GM20000 (cell line): ENCODE measurements around the gene AP4B1.
A peak's percentile ranks its signal among the peaks of the same experiment; 100 is the strongest.
"Not testable (repeated sequence)": the region's sequence is repeated elsewhere in the genome, so short reads cannot be mapped to it uniquely, and the experiment has no call there.

Experiments
- DNase-seq: peaks from one replicate; pipeline ENCODE4 v3.0.0; 2012; ENCODE audit warnings: low spot score
- TF ChIP-seq, protein P1 (sequence below): IDR thresholded peaks from 2 replicates; pipeline ENCODE4 v1.5.1; 2012; ENCODE audit warnings: mild to moderate bottlenecking, control low read depth; ENCODE audit errors: extremely low read depth, missing control alignments

The AP4B1 gene

DNA sequence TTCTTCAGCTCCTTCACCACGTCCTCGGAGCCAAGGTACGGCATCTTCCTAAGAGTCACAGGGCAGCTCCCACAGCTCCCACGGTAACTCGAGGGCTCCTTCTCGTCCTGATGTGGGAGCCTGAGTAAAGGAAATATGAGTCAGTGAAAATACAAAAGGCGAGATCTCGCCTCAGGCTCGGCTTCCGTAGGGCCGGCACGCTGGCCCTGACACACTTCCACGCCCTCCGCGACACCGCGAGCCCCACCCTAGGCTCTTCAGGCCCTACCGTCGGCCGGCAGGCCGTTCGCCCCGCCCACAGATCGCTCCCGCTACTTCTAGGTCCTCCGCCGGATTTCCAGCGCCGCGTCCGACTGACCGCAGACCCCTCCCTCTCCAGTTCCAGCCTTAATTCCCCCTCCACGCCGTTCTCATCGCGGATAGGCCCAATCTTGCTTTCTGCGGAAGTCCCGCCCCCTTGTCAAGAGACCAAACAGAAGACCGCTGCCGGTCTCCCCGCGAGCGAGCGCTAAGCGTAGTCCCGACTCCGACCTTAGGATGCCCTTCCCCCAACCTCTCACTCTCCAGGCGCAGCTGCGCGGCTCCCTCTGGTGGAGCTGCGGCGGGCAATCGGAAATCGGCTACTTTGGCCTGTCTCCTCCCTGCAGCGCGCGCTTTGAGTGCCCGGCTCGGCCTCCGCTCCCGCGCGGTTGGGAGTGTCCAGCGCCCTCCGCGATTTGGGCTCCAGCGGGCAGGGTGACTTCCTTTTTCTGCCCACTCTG is at the start of gene AP4B1, which contains the start of gene DCLRE1B:
Gene AP4B1, minus strand, starts transcription at position 126 of the 761 bp plus-strand sequence. Its CDS starts 82 bp downstream, at position 44.
Gene DCLRE1B, plus strand, starts transcription at position 653 of the 761 bp plus-strand sequence. CDS start 261 bp downstream, outside the sequence.
- peak; percentile 91 for DNase-seq
- TF ChIP-seq, protein P1, sequence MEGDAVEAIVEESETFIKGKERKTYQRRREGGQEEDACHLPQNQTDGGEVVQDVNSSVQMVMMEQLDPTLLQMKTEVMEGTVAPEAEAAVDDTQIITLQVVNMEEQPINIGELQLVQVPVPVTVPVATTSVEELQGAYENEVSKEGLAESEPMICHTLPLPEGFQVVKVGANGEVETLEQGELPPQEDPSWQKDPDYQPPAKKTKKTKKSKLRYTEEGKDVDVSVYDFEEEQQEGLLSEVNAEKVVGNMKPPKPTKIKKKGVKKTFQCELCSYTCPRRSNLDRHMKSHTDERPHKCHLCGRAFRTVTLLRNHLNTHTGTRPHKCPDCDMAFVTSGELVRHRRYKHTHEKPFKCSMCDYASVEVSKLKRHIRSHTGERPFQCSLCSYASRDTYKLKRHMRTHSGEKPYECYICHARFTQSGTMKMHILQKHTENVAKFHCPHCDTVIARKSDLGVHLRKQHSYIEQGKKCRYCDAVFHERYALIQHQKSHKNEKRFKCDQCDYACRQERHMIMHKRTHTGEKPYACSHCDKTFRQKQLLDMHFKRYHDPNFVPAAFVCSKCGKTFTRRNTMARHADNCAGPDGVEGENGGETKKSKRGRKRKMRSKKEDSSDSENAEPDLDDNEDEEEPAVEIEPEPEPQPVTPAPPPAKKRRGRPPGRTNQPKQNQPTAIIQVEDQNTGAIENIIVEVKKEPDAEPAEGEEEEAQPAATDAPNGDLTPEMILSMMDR = peak; percentile 69

DNA sequence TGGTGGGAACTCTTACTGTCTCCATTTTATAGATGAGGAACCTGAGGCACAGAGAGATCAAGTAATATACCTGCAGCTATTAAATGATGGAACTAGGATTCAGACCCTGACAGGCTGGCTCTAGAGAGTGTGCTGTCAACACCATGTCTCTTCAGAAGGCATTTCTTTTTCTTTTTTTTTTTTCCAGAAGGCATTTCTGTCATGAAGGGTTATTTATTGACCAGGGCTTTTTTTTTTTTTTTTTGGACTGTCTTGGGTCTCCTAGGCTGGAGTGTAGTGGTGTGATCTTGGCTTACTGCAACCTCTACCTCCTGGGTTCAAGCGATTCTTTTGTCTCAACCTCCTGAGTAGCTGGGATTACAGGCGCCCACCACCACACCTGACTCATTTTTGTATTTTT is 47.1 kb upstream of the AP4B1 start:
- TF ChIP-seq, protein P1 = no peak
- no peak for DNase-seq

DNA sequence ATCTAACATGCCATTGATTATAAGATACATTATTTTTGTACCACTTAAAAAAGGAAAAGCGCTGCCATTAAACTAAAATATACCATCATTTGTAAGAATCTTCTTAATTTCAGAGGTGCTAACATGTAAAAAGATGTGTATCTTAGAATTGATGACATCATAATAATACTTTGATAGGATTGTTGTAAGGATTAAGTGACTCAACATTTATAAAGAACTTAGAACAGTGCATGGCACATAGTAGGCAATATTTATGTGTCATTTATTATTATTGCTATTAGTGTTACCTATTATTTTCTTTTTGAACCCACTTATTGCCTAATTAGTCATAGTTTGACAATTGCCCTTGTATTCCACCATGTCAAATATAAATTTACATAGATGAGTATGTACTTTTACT is 46.3 kb upstream of the AP4B1 start:
- DNase-seq = no peak
- TF ChIP-seq, protein P1 = no peak

DNA sequence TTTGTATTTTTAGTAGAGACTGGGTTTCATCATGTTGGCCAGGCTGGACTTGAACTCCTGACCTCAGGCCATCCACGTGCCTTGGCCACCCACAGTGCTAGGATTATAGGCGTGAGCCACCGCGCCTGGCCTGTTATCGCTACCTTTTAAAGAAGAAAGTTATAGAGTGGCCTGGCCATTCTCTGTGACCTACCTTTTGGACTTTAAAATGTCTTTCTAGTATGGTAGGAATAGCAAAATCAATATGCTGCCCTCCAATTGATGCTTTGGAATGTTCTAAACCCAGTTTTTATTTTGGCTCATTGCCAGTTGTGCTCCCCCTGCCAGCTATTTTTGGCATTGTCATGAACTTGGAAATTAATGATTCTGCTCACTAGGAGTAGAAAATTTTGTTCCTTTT is 44.4 kb upstream of the AP4B1 start:
- TF ChIP-seq, protein P1 = no peak
- no peak for DNase-seq

DNA sequence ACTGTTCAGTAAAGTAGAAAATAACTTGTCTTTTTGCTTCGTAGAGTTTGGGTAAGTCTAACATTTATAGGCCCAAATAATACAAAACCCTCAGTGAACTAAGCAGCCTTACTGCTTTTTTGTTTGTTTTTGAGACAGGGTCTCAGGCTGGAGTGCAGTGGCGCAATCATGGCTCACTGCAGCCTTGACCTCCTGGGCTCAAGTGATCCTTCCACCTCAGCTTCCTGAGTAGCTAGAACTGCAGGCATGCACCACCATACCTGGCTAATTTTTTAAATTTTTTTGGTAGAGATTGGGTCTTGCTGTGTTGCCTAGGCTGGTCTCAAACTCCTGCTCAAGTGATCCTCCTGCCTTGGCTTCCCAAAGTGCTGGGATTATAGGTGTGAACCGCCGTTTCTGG is 43.6 kb upstream of the AP4B1 start:
- not testable (repeated sequence) for DNase-seq

DNA sequence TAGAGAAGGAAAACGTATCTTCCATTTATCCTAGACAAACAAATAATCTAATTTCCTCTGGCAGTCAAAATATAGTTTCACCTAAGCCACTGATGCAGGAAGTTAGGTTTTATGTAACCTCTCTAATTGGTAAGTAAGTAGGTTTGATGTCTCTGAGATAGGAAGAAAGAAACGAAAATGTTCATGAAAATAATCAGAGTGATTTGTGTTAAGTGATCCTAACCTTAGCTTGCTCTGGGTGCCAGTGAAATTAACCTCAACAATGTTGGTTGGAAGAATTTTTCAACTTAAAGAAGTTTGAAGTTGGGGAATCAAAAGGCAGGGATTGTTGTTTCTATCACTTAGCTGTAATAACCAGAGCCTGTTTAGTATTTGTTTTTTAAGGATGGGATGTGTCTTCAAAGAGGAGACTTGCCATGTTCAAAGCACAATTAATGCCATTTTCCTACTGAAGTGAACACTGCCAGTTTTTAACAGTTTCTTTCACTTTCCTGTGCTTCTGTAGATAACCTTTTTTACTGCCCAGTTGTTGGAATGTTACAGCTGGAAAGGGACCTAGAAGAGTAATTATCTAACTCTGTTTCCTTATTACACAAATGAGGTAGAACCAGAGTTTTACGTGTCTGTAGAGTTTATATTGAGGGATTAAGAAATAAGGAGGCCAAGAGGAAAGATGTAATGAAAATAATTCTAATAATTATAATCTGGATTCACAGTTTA is 42.9 kb upstream of the AP4B1 start:
- TF ChIP-seq, protein P1 = no peak
- DNase-seq = no peak

DNA sequence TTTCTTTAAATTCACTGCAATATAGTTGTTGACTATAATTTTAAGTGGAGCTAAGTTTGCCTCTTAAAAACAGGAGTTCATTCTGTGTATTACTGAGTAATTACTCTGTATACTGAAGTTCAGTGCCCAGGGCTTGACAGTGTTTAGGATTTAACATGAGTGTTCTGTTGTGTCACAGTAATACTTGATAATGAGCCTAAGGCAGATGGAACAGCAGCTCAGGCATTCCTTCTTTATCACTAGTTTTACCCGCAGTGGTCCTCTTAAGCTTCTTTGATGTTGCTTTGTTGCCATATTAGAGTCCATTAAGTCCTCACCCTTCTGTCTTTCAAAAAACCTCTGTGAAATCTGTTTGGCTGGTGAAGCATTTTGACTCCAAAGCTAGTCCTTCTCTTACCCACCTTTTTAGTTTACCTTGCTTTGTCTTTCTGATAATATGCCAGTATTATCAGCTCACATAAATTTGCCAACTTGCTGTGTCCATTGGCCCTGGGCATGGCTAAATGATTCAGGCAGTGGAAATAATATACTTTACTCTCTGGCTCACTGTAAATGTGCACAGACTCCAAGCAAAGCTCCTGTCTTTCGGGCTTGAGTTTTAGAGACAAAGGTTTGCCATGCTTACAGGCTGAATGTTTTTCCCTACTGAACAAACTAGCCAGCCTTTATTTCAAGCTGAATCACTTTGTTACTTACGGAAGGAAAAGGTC is 42.2 kb upstream of the AP4B1 start:
- TF ChIP-seq, protein P1 = no peak
- no peak for DNase-seq
